ENCODE data around the gene CAMK1G. TPM values are rescaled to one million over a fixed set of nuclear protein-coding genes. Genes with fewer than 3 reads are reported as not detected.

CAMK1G gene
- total RNA-seq, 4 donors from 2014 or later = 0.21 to 4.9 TPM; not detected in 2

DNA sequence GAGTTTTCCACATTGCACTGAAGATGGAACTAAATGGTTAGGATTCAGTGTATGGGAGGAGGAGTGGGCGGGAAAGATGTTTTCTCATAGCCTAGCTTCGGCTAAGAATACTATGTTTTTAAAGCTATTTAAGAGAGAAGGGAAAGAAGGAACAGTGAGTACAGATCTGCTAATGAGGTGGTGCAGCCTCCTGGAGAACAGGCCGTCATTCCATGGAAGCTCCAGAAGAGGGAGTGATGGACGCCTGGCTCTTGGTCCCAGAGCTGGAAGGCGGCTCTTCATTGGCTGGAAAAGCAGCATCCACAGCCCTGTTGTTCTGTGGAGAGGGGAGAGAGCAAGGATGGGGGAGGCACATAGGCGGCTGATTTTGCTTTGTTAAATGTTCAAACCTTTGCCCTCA lies 6.9 kb downstream of the CAMK1G start:
- H3K9me3 ChIP-seq = no peaks in the 10 kb centered on the region
- peaks cover 0 to 8% of the 10 kb centered on the region in 2 donors for H3K27me3 ChIP-seq
- peaks cover 0 to 7% (median 3%) of the 10 kb centered on the region in 4 donors for H3K4me1 ChIP-seq
- WGBS, 2 donors = 41 to 42% methylated on average over 6 of the region's 6 CpGs
- H3K27ac ChIP-seq = peak overlapping the region in 1 of 4 donors; percentile 4
- H3K4me3 ChIP-seq = no peak overlapping the region
- no peaks in the 10 kb centered on the region for H3K36me3 ChIP-seq
- no peak for DNase-seq (ENCODE audit: low spot score in 2 of 2)
- TF ChIP-seq POLR2A (IDR thresholded peaks at IDR 0.05) = no peak
- TF ChIP-seq EP300 (IDR thresholded peaks at IDR 0.05) = no peak
- TF ChIP-seq, protein P1, sequence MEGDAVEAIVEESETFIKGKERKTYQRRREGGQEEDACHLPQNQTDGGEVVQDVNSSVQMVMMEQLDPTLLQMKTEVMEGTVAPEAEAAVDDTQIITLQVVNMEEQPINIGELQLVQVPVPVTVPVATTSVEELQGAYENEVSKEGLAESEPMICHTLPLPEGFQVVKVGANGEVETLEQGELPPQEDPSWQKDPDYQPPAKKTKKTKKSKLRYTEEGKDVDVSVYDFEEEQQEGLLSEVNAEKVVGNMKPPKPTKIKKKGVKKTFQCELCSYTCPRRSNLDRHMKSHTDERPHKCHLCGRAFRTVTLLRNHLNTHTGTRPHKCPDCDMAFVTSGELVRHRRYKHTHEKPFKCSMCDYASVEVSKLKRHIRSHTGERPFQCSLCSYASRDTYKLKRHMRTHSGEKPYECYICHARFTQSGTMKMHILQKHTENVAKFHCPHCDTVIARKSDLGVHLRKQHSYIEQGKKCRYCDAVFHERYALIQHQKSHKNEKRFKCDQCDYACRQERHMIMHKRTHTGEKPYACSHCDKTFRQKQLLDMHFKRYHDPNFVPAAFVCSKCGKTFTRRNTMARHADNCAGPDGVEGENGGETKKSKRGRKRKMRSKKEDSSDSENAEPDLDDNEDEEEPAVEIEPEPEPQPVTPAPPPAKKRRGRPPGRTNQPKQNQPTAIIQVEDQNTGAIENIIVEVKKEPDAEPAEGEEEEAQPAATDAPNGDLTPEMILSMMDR (IDR thresholded peaks at IDR 0.05) = peak in 2 of 5 experiments; percentile 18 to 27

DNA sequence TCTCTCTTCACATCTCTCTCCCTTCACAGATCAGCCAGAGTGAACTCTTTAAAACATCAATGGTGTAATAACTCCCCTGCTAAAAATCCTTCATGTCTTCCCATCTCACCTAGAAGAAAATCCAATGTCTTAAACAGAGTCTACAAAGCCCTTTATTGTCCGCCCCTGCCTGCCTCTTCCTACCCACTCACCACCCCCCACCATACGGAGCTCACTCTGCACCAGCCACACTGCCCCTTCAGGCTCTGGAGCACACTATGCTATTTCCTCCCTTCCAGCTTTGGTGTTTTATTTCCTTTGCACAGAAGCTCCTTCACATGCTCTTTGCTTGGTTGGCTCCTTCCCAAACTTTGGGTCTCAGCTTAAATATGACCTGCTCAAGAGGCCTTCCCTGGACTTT lies 10.2 kb downstream of the CAMK1G start:
- Histone ChIP-seq H3K27me3 (peaks cover 0 to 4% of the 10 kb centered on the region in 2 donors), H3K27ac (no peak overlapping the region), H3K4me1 (no peaks in the 10 kb centered on the region), H3K36me3 (no peaks in the 10 kb centered on the region), H3K4me3 (no peak overlapping the region), H3K9me3 (no peaks in the 10 kb centered on the region)
- TF ChIP-seq POLR2A (IDR thresholded peaks at IDR 0.05) (no peak), EP300 (IDR thresholded peaks at IDR 0.05) (no peak)
- TF ChIP-seq, protein P1 (IDR thresholded peaks at IDR 0.05) = no peak
- WGBS, 2 donors = 39 to 41% methylated on average over 2 of the region's 2 CpGs
- no peak for DNase-seq (ENCODE audit: low spot score in 2 of 2)

- 86% methylated on average over 1 of the region's 1 CpG for WGBS, 2 donors
- H3K4me3 ChIP-seq = no peak overlapping the region
- peaks cover 0 to 5% of the 10 kb centered on the region in 2 donors for H3K27me3 ChIP-seq
- H3K27ac ChIP-seq = no peak overlapping the region
- H3K36me3 ChIP-seq = no peaks in the 10 kb centered on the region
- no peaks in the 10 kb centered on the region for H3K9me3 ChIP-seq
- DNase-seq (ENCODE audit: low spot score in 2 of 2) = no peak
- no peaks in the 10 kb centered on the region for H3K4me1 ChIP-seq
- TF ChIP-seq, protein P1 (IDR thresholded peaks at IDR 0.05) = no peak
- TF ChIP-seq POLR2A (IDR thresholded peaks at IDR 0.05) (no peak), EP300 (IDR thresholded peaks at IDR 0.05) (no peak)
Observed at GRCh38 chr1:209594440-209594839, 10.9 kb downstream of the CAMK1G start.

DNA sequence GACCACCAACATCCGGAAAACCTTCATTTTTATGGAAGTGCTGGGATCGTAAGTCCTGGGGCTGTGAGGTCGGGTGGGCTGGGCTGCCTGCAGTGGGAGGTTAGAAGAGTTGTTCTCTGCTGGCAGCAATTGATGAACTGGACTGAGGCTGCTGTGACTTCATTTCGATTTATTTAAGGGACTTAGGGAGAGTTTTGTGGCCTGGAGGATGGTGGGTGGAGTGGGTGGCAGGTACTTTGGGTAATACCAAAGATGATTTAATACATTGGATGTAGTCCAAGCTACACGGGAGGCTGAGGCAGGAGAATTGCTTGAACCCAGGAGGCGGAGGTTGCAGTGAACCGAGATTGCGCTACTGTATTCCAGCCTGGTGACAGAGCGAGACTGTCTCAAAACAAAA lies 11.5 kb downstream of the CAMK1G start:
- Histone ChIP-seq H3K27me3 (peaks cover 0 to 11% of the 10 kb centered on the region in 2 donors), H3K36me3 (no peaks in the 10 kb centered on the region), H3K9me3 (no peaks in the 10 kb centered on the region), H3K4me1 (no peaks in the 10 kb centered on the region), H3K27ac (no peak overlapping the region), H3K4me3 (no peak overlapping the region)
- DNase-seq (ENCODE audit: low spot score in 2 of 2) = no peak
- TF ChIP-seq EP300 (IDR thresholded peaks at IDR 0.05) (no peak), POLR2A (IDR thresholded peaks at IDR 0.05) (no peak)
- TF ChIP-seq, protein P1 (IDR thresholded peaks at IDR 0.05) = no peak
- WGBS, 2 donors = 53 to 57% methylated on average over 9 of the region's 9 CpGs

- Histone ChIP-seq H3K4me3 (no peak overlapping the region), H3K9me3 (no peaks in the 10 kb centered on the region), H3K4me1 (no peaks in the 10 kb centered on the region), H3K36me3 (no peaks in the 10 kb centered on the region), H3K27me3 (peaks cover 0 to 11% of the 10 kb centered on the region in 2 donors), H3K27ac (no peak overlapping the region)
- DNase-seq (ENCODE audit: low spot score in 2 of 2) = no peak
- 84% methylated on average over 5 to 10 of the region's 10 CpGs for WGBS, 2 donors
- TF ChIP-seq, protein P1 (IDR thresholded peaks at IDR 0.05) = no peak
Observed at GRCh38 chr1:209595599-209596285, 12.2 kb downstream of the CAMK1G start.
